ENCODE results near the gene RC3H1. TPM values are rescaled to one million over a fixed set of nuclear protein-coding genes. Genes with fewer than 3 reads are reported as not detected.

Gene RC3H1
- total RNA-seq, 1 donor from 2014 or later, result 20.2 TPM

DNA sequence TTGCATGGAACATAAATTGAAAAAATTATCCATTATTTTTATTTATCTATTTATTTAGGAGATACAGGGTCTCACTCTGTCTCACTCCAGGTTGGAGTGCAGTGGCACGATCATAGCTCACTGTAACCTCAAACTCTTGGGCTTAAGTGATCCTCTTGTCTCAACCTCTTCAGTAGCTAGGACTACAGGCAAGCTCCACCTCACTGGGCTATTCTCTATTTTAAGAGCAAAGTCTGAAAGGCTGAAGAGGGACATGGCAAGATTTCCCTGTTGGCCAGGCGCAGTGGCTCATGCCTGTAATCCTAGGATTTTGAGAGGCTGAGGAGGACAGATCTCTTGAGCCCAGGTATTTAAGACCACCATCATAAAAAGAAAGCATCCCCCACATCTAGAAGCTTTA, 14.0 kb upstream of the RC3H1 start:
- intact Hi-C loops (cut with DNase I), result no loop called here
- no peak for DNase-seq (ENCODE audit: missing footprints)
- peak; percentile 42 for ATAC-seq

DNA sequence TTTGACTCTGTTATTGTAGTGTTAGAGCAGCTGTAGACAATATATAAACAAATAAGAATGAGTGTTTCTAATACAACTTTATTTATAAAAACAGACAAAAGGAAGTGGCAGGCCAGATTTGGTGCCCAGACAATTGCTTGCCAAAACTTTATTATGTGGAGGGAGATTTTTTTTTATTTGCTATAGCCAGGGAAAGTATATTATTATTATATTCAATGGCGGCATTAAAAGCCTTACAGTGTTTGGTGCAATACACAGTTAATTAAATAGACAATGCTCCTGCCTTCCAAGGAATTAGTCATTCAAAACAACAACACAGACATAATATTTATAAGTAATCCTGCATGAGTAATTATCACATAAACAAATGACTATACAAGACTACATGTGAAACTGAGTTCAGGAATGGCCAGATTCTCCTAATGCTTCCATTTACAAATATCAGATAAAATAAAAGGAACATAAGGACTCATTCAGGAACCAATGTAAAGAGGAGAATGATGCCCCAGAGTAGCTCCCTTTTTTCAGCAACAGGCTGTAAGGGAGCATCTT, 10.6 kb upstream of the RC3H1 start:
- intact Hi-C loops (cut with DNase I), result no loop called here
- ATAC-seq (no peak), DNase-seq (ENCODE audit: missing footprints) (no peak)

DNA sequence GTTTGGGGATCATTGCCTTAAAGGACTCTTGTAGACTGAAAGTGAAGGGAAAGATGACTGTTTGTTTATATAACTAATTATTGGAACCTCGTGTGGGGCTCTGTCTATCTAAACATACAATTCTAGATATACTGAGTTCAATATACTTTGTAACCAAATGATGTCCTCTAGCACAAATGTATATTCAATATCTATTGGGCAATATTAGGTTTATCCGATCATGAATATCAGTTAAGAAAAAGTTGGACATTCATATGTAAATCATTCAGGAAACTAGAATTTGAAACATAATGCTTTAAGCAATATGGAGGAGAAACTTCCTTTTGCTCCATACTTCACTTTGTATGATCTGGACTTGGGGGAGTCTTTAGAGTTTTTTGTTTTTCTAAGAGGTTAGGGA, 8.9 kb upstream of the RC3H1 start:
- ATAC-seq, result no peak
- intact Hi-C loops (cut with DNase I), result no loop called here

DNA sequence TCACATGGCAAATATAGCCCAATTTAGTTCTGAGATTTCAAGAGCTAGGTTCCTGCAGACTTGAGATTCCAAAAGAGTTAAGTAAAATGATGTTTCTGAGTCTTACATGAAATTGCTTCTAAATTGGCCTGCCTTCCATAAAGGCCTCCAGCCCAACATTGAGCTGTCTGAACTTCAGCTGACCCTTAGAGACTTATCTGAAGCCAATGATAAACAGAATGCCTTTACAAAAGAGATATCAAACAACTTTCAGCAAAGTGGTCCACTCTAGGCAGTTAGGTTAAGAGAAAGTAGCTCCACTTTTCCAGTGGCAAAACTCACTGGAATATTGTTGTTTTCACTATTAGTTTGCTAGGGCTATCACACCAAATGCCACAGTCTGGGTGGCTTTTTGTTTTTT, 6.3 kb upstream of the RC3H1 start:
- no peak for ATAC-seq
- intact Hi-C loops (cut with DNase I), result loop anchor here (10.0 kb wide), 1 partner anchor 1494 kb away; the partner anchor contains the start of gene SUCO
- DNase-seq (ENCODE audit: missing footprints), result no peak

More for the DNA sequence above, 8.9 kb upstream of the RC3H1 start:
- no peak for DNase-seq (ENCODE audit: missing footprints)

DNA sequence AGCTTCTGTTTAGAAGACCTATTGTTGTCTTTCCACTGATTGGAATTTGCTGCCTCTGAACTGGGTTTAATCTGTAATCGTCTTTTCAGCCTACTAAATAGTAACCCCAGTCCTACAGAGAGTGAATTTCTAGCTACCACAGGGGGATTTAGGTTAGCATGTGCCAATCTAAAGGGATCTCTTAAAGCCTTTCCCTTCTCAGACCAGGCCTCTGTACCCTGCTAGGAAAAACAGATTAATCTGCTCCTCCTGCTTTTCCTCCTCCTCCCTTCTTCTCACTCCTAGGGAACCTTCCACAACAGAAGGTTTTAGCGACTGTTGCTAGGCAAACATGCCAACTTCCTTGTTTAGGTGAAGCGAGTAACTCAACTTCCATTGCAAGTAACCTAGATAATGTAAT, 1.3 kb upstream of the RC3H1 start:
- ATAC-seq, result peak; percentile 12
- intact Hi-C loops (cut with DNase I), result loop anchor here (5.0 to 10.0 kb wide), 3 partner anchors 134 to 1489 kb away; partner anchors contain the start of genes GAS5, RABGAP1L, SUCO and ZBTB37
- no peak for DNase-seq (ENCODE audit: missing footprints)

DNA sequence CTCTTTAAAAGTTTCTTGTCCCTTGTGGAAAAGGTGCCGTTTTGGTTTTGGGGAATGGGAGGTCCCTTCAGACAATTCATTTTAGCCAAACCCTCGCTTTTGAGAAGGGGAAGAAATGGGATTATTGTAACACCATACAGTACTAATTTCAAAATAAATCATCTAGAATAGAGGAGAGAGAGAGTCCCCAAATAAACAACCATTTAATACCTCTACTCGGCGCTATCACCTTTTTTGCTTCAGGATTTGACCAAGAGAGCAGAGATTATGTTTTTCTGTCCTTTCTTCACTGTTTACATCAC, 770 bp upstream of the RC3H1 start:
- no peak for DNase-seq (ENCODE audit: missing footprints)
- intact Hi-C loops (cut with DNase I), result loop anchor here (5.0 to 10.0 kb wide), 3 partner anchors 134 to 1488 kb away; partner anchors contain the start of genes GAS5, RABGAP1L, SUCO and ZBTB37
- ATAC-seq, result no peak

DNA sequence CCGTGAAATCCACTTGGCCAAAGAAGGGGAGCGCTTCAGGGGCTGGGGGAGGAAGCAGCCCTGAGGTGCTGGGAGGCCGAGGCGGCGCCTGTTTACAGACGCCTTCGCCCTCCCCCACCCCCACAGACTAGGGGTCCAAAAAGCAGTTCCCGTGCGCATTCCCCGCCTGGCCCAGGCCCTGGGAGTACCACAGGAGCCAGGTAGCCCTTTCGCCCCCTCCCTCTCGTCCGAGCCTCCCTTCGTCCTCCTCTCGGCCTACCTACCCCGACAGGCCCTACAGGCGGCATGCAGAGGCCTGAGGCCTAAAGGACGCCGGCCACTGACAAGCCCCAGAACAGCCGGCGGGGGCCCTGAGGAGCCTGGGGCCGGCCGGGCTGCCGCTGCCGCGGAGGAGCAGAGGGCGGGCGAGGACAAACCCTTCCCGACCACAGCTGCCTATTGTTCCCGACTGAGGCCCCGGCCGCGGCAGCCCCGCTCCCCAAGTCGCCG, 522 bp downstream of the RC3H1 start:
- ATAC-seq, result peak; percentile 42
- intact Hi-C loops (cut with DNase I), result loop anchor here (5.0 to 10.0 kb wide), 3 partner anchors 136 to 1487 kb away; partner anchors contain the start of genes GAS5, RABGAP1L, SUCO and ZBTB37
- no peak for DNase-seq (ENCODE audit: missing footprints)

DNA sequence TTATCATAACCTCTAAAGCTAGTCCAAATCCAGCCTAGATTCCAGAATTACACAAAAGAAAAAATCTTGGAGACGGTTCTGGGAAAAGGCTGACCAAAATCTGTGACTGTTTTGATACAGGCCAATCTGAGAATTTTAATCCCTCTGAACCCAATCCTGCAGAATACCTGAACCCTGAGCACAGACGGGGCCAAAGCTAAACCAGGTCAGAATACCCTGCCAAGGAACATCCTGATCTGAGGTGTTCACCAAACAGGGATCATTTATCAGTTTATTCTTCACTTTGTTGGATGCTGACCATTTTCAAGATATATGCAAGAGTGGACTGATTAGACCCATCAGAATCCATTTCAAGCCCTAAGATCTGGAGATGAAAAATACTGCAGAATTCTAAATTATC, 3.6 kb downstream of the RC3H1 start:
- no peak for ATAC-seq
- DNase-seq (ENCODE audit: missing footprints), result no peak
- intact Hi-C loops (cut with DNase I), result no loop called here

DNA sequence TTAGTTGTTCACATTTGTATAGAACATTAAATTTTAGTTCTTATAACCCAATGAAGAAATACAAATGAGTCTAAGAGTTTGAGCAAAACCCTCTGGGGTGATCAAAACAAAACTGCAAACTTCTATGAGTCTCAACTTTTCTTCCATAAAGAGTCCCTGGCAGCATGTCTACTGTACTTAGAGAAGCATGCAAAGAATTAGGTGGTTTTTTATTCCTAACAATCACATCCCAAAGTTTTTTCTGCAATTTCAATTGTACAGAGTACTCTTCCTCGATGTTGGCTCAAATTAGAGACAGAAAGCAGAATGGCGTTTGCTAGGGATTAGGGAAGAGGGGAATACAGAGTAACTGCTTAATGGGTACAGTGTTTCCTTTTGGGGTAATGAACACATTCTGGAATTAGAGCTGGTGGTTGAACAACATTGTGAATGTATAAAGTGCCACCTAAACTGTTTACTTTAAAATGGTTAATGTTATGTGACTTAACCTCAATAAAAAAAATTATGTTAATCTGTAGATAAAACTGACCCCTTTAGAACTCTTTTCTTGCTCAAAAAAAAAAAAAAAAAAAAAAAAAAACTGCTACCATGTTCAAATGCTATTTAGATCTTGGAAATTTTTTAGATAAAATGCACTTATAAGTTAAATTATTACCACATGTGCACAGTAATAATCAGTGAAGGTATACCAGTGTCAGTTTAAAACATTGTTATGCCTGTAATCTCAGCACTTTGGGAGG, 4.8 kb downstream of the RC3H1 start:
- ATAC-seq (no peak), DNase-seq (ENCODE audit: missing footprints) (no peak)
- intact Hi-C loops (cut with DNase I), result loop anchor here (2.0 kb wide), 1 partner anchor 19 kb away; no protein-coding TSS in a partner anchor

DNA sequence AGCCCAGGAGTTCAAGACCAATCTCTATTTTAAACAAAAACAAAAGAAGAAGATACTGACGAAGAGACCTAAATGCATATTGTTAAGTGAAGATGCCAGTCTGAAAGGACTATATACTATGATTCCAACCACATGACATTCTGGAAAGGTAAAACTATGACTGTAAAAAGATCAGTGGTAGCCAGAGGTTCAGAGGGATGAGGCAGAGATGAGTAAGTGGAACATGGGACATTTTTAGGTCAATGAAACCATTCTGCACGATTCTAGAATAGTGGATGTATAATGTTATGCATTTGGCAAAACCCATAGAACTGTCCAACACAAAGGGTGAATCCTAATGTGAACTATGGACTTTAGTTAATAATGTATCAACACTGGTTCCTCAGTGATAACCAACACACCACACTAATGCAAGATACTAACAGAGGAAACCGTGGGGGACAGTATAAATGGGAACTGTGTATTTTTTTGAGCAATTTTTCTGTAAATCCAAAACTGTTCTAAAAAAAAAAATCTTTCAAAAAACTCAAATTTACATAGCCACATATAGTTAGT, 8.2 kb downstream of the RC3H1 start:
- ATAC-seq, result no peak
- intact Hi-C loops (cut with DNase I), result no loop called here
- DNase-seq (ENCODE audit: missing footprints), result no peak

DNA sequence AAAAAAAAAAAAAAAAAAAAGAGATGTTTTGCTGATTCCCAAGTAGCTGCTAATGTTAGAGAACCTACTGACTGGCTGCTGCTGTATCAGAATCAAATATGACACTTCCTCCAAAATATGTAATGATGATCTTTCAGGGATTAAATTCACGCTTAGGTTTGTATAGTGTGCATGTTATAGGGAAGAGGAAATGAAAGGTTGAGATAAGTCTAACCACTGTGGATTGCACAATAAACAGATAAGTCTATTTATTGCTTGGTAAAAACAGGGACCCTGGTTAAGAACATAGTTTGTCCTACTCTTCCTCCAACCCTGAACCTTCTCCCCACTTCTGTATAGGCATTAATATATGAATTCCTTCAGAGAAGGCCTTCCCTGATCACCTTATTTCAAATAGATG, 13.2 kb downstream of the RC3H1 start:
- DNase-seq (ENCODE audit: missing footprints), result no peak
- intact Hi-C loops (cut with DNase I), result no loop called here
- ATAC-seq, result no peak

DNA sequence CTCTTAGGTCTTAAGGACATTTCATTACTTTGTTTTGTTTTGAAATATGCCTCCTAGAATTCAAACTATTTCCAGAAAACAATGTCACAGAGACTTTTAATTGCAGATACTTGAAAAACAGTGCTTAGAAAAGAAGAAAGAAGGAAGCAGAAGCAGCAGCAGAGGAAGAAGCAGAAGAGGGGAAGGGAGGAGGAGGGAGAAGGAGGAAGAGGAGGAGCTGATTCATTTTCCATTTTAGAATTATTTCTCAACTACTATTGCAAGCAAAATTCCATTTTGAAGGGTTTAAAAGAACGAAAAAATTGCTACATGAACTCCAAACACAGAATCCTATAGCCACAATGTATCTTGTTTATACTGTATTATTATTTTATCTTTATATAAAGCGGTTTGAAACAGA, 13.9 kb downstream of the RC3H1 start:
- ATAC-seq, result no peak
- no peak for DNase-seq (ENCODE audit: missing footprints)
- intact Hi-C loops (cut with DNase I), result no loop called here

DNA sequence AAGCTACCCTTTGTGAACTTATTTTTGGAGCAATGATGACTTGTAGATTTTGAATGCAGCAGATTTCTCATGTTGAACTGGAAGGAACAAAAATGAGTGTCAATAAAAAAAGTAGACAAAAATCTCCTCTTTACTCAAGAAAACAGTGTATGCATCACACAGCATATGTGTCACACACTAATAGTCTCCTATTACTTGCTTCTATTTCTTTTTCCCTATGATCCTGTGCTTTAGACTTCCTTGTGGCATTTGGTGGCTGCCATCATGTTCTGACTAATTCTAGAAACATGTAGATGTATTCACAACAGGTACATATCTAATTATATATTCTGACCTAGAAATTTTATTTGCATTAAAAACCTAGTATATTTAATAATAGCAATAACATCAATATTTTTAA, 14.3 kb downstream of the RC3H1 start:
- DNase-seq (ENCODE audit: missing footprints) (no peak), ATAC-seq (no peak)
- intact Hi-C loops (cut with DNase I), result no loop called here

DNA sequence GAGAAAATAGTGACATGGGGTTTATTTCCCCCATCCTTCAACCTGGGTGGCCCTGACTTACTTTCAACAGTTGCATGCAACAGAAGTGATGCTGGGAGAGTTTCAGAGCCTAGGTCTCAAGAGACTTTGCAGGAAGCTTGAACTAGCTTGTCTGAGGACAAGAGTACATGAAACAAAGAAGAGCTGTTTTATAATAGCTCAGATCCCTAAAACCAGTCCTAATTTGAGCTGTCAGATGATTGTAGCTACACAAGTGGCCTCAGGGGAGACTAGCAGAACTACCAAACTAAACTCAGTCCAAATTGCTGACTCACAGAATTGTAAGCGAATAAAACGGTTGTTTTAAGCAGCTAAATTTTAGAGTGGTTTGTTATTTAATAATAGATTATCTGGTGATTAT, 17.1 kb downstream of the RC3H1 start:
- DNase-seq (ENCODE audit: missing footprints) (no peak), ATAC-seq (peak; percentile 90)
- intact Hi-C loops (cut with DNase I), result no loop called here

DNA sequence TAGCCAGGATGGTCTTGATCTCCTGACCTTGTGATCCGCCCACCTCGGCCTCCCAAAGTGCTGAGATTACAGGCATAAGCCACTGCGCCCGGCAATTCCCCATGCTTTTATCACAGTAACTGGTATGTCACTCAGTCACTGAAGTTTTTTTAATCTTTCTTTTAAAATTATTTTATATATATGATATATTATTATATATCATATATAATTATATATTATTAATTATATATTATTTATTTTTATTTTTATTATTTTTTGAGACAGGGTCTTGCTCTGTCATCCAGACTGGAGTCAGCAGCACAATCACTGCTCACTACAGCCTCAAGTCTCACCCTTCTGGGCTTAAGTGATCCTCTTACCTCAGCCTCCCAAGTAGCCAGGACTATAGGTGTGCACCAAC, 18.3 kb downstream of the RC3H1 start:
- DNase-seq (ENCODE audit: missing footprints) (no peak), ATAC-seq (no peak)
- intact Hi-C loops (cut with DNase I), result no loop called here

DNA sequence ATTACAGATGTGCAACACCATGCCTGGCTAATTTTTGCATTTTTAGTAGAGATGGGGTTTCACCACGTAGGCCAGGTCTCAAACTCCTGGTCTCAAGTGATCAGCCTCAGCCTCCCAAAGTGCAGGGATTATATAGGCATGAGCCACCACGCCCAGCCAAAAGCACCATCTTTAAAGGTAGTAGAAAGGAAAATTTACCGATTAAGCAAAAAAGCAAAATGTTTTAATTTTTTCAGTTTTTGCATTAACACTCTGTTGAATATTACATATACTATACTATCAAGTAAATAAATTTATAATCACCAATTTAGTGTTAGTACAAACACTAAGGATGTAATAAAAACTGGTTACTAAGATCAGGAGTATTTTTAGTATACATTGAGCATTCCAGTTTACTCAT, 20.6 kb downstream of the RC3H1 start:
- DNase-seq (ENCODE audit: missing footprints), result no peak
- intact Hi-C loops (cut with DNase I), result no loop called here
- ATAC-seq, result no peak

DNA sequence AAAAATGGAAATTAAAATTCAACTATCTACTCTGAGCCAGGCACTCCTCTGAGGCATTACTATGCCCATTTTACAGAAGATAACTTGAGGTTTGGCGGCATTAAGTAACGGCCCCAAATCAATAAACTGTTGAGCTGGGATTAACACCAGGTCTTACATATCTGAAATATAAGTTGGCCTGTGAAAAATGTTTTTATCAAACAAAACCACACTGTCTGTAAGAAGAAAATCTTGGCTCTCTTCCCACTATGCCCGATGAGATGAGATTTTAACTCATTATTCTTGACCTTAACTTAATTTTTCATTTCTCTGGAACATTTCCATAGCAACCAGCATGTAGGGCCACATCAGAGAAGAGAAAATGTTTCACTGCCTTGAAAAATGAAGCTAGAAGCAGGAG, 21.8 kb downstream of the RC3H1 start:
- ATAC-seq, result no peak
- DNase-seq (ENCODE audit: missing footprints), result no peak
- intact Hi-C loops (cut with DNase I), result no loop called here

DNA sequence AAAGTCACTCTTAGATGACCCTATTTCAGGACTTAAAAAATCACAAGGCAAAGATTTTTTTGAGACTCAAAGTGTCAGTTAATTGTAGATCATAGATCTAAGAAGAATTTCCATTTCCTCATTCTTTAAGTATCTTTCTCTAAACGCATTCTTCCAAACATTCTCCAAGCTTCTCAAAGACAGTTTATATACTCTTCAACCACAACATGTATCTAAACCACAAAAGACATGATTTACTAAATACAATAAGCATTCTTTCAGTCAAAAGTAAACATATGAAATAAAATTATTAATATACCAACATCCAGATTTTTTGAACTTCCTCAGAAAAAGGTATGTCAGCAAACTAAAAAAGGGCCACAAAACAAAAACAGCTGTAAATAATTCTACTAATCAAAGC, 24.4 kb downstream of the RC3H1 start:
- ATAC-seq, result no peak

DNA sequence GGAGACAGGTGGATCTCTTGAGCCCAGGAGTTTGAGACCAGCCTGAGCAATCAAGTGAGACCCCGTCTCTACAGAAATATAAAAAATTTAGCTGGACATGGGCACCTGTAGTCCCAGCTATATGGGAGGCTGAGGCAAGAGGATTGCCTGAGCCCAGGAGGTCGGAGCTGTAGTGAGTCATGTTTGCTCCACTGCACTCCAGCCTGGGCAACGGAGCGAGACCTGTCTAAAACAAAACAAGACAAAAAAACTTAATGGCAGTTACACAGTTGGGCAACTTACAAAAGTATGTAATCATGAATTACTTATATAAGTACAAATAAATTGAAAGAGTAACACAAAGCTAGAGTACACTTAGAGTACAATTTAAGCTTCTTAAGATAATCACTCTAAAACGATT, 25.2 kb downstream of the RC3H1 start:
- ATAC-seq, result no peak
- no peak for DNase-seq (ENCODE audit: missing footprints)
- intact Hi-C loops (cut with DNase I), result loop anchor here (10.0 kb wide), 1 partner anchor 218 kb away; no protein-coding TSS in a partner anchor

More for the DNA sequence above, 24.4 kb downstream of the RC3H1 start:
- no peak for DNase-seq (ENCODE audit: missing footprints)
- intact Hi-C loops (cut with DNase I), result loop anchor here (2.0 to 10.0 kb wide), 2 partner anchors 19 to 217 kb away; no protein-coding TSS in a partner anchor

DNA sequence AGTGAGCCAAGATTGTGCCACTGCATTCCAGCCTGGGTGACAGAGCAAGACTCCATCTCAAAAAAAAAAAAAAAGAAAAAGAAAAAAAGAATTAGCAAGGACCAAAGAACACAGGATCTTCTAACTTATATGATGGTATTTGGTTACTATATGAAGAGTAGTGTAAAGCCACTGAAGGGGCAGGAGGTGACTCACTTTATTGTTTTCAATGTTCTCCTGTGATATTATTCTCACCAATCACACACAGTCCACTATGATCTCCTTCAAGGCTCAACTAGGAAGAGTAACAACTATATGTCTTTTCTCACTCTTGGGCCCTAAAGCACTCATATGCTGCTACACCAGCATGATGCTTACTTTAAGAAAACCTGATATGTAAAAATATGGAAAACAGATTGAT, 26.7 kb downstream of the RC3H1 start:
- ATAC-seq, result no peak
- no peak for DNase-seq (ENCODE audit: missing footprints)
- intact Hi-C loops (cut with DNase I), result loop anchor here (10.0 kb wide), 1 partner anchor 219 kb away; no protein-coding TSS in a partner anchor
